ENCODE measurements around the gene SLC22A17. TPM values are rescaled to one million over a fixed set of nuclear protein-coding genes. Genes with fewer than 3 reads are reported as not detected.

The SLC22A17 gene
- total and polyA plus RNA-seq, 9 of the 15 experiments (the other 6 are each of a cell fraction or from before 2014, with no cell fraction given) = 0.07 to 0.09 TPM; not detected in 7

DNA sequence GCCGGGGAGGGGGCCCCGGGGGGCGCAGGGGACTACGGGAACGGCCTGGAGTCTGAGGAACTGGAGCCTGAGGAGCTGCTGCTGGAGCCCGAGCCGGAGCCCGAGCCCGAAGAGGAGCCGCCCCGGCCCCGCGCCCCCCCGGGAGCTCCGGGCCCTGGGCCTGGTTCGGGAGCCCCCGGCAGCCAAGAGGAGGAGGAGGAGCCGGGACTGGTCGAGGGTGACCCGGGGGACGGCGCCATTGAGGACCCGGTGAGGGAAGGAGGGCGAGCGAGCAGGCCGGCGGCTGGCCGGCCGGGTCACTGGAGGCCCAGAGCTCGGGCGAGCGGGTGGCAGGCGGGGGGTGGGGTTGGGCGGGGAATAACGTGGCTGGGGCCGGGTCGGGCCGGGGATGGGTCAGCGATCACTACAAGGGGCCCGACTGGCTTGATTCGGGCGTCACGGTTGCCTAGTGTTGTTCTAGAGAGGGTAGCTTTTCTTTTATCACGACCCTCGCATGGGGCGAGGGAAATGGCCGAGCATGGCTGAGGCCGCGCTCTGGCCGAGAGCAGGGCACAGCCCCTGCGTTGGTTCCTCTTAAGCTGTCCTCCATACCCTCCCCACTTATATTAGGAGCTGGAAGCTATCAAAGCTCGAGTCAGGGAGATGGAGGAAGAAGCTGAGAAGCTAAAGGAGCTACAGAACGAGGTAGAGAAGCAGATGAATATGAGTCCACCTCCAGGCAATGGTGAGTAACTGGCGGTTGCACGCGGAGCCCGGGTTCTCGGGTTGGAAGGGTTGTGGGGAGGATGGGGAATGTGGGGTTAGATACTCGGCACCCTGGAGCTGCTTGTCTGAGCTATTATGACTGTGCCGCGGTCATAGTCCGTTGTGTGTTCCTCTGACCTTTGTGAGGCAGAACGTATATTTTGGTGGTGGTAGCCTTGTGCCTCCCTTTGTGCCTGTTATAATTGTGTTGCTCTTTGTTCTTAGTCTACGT, 30.8 kb downstream of the SLC22A17 start (continued):
- TF ChIP-seq, protein P1, sequence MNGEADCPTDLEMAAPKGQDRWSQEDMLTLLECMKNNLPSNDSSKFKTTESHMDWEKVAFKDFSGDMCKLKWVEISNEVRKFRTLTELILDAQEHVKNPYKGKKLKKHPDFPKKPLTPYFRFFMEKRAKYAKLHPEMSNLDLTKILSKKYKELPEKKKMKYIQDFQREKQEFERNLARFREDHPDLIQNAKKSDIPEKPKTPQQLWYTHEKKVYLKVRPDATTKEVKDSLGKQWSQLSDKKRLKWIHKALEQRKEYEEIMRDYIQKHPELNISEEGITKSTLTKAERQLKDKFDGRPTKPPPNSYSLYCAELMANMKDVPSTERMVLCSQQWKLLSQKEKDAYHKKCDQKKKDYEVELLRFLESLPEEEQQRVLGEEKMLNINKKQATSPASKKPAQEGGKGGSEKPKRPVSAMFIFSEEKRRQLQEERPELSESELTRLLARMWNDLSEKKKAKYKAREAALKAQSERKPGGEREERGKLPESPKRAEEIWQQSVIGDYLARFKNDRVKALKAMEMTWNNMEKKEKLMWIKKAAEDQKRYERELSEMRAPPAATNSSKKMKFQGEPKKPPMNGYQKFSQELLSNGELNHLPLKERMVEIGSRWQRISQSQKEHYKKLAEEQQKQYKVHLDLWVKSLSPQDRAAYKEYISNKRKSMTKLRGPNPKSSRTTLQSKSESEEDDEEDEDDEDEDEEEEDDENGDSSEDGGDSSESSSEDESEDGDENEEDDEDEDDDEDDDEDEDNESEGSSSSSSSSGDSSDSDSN (IDR thresholded peaks at IDR 0.05; ENCODE audit: borderline replicate concordance in 1 of 2, low read depth in 2 of 2, low read length in 2 of 2) = peak in 1 of 2 experiments; percentile 58; a peak in 1 of 4 replicates
- TF ChIP-seq HDAC2 (IDR thresholded peaks at IDR 0.05) (0 out of 2 replicates have a peak, but pooled peaks have one; percentile 25), ZBTB7A (IDR thresholded peaks at IDR 0.05; ENCODE audit: borderline replicate concordance, control insufficient read depth, low read depth, low read length) (peak; percentile 59; the same call in 1 of the 2 replicates), SMARCA5 (IDR thresholded peaks at IDR 0.05) (0 out of 2 replicates have a peak, but pooled peaks have one; percentile 10), FOSL1 (tag; conservative IDR thresholded peaks at IDR 0.05) (0 out of 2 replicates have a peak, but pooled peaks have one; percentile 16), WHSC1 (IDR thresholded peaks at IDR 0.05; ENCODE audit: low read length) (no peak), HDAC1 (IDR thresholded peaks at IDR 0.05) (peak in 1 of 2 experiments; percentile 25; a peak in 1 of 4 replicates), SMARCB1 (IDR thresholded peaks at IDR 0.05; ENCODE audit: insufficient read length, low read depth) (no peak), PHF8 (IDR thresholded peaks at IDR 0.05; ENCODE audit: borderline replicate concordance, low read length) (peak; percentile 56; the same call in 1 of the 2 replicates), TAF1 (IDR thresholded peaks at IDR 0.05; ENCODE audit: control insufficient read depth, extremely low read depth, insufficient read depth, low read length, severe bottlenecking) (peak; percentile 38), PRMT5 (CRISPR knock-in tag; IDR thresholded peaks at IDR 0.05) (0 out of 2 replicates have a peak, but pooled peaks have one; percentile 39), RBFOX2 (IDR thresholded peaks at IDR 0.05; ENCODE audit: low read depth, low read length) (peak; percentile 70), GABPB1 (CRISPR knock-in tag; IDR thresholded peaks at IDR 0.05) (no peak), ERF (CRISPR knock-in tag; IDR thresholded peaks at IDR 0.05) (0 out of 2 replicates have a peak, but pooled peaks have one; percentile 18), TCF7L2 (IDR thresholded peaks at IDR 0.05; ENCODE audit: low read depth, low read length) (no peak), BRD4 (IDR thresholded peaks at IDR 0.05) (peak; percentile 49; the same call in 1 of the 2 replicates), POLR2A (conservative IDR thresholded peaks at IDR 0.05) (peak; percentile 73), FOXK1 (CRISPR knock-in tag; IDR thresholded peaks at IDR 0.05; ENCODE audit: borderline replicate concordance) (0 out of 2 replicates have a peak, but pooled peaks have one; percentile 44), ZBTB17 (CRISPR knock-in tag; IDR thresholded peaks at IDR 0.05) (peak; percentile 43; the same call in 1 of the 2 replicates), LCOR (CRISPR knock-in tag; IDR thresholded peaks at IDR 0.05) (0 out of 2 replicates have a peak, but pooled peaks have one; percentile 9), TEAD1 (CRISPR knock-in tag; IDR thresholded peaks at IDR 0.05) (peak in 1 of 2 experiments; percentile 24; a peak in 2 of 4 replicates), KLF16 (IDR thresholded peaks at IDR 0.05) (no peak), MBD2 (IDR thresholded peaks at IDR 0.05; ENCODE audit: borderline replicate concordance, low read depth) (no peak), BRF1 (IDR thresholded peaks at IDR 0.05; ENCODE audit: borderline replicate concordance, extremely low read depth, insufficient read length) (no peak)
- TF ChIP-seq, protein P2, sequence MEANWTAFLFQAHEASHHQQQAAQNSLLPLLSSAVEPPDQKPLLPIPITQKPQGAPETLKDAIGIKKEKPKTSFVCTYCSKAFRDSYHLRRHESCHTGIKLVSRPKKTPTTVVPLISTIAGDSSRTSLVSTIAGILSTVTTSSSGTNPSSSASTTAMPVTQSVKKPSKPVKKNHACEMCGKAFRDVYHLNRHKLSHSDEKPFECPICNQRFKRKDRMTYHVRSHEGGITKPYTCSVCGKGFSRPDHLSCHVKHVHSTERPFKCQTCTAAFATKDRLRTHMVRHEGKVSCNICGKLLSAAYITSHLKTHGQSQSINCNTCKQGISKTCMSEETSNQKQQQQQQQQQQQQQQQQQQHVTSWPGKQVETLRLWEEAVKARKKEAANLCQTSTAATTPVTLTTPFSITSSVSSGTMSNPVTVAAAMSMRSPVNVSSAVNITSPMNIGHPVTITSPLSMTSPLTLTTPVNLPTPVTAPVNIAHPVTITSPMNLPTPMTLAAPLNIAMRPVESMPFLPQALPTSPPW (CRISPR knock-in tag; IDR thresholded peaks at IDR 0.05) = peak; percentile 83
